ENCODE results near the gene TEX14. TPM values are rescaled to one million over a fixed set of nuclear protein-coding genes. Genes with fewer than 3 reads are reported as not detected.

Gene TEX14
- total RNA-seq, 6 experiments from 2014 or later: 0.04 to 0.12 (median 0.09) TPM; not detected in 3

GRCh38 chr17:58730937-58731336 lies 39.1 kb upstream of the TEX14 start:
- H3K4me1 ChIP-seq: no peaks in the 10 kb centered on the region
- DNase-seq (no peak), ATAC-seq (no peak)
- intact Hi-C loops (cut with DNase I): no loop called here
- H3K27ac ChIP-seq: no peak overlapping the region
- H3K36me3 ChIP-seq: no peaks in the 10 kb centered on the region
- no peaks in the 10 kb centered on the region for H3K27me3 ChIP-seq
- H3K4me3 ChIP-seq: no peak overlapping the region
- H3K9me3 ChIP-seq: no peaks in the 10 kb centered on the region
- no peak for TF ChIP-seq POLR2A (IDR thresholded peaks at IDR 0.05)
- TF ChIP-seq CTCF (IDR thresholded peaks at IDR 0.05): no peak

- Histone ChIP-seq H3K27me3 (no peaks in the 10 kb centered on the region), H3K27ac (no peak overlapping the region), H3K36me3 (no peaks in the 10 kb centered on the region), H3K9me3 (no peaks in the 10 kb centered on the region), H3K4me3 (no peak overlapping the region), H3K4me1 (no peaks in the 10 kb centered on the region)
- DNase-seq (no peak), ATAC-seq (no peak)
- intact Hi-C loops (cut with DNase I): loop anchor here in 1 of 2 donors (10.0 kb wide), 1 partner anchor 286 kb away; no protein-coding TSS in a partner anchor
- TF ChIP-seq CTCF (IDR thresholded peaks at IDR 0.05) (no peak), POLR2A (IDR thresholded peaks at IDR 0.05) (no peak)
- 35% methylated on average over 1 of the region's 1 CpG for WGBS (ENCODE audit: insufficient coverage, low coverage, low lambda C conversion rate, missing lambda C conversion rate)
Observed at GRCh38 chr17:58728798-58729197, 37.0 kb upstream of the TEX14 start.

GRCh38 chr17:58722696-58723095 lies 30.9 kb upstream of the TEX14 start:
- DNase-seq (no peak), ATAC-seq (no peak)
- Histone ChIP-seq H3K36me3 (peaks cover 0 to 5% (median 0%) of the 10 kb centered on the region in 4 donors), H3K27ac (no peak overlapping the region), H3K27me3 (no peaks in the 10 kb centered on the region), H3K4me3 (no peak overlapping the region), H3K9me3 (no peaks in the 10 kb centered on the region), H3K4me1 (no peaks in the 10 kb centered on the region)
- no peak for TF ChIP-seq POLR2A (IDR thresholded peaks at IDR 0.05)
- TF ChIP-seq CTCF (IDR thresholded peaks at IDR 0.05): no peak
- intact Hi-C loops (cut with DNase I): loop anchor here in 1 of 2 donors (10.0 kb wide), 1 partner anchor 292 kb away; no protein-coding TSS in a partner anchor
- WGBS (ENCODE audit: insufficient coverage, low coverage, low lambda C conversion rate, missing lambda C conversion rate): 88% methylated on average over 2 of the region's 2 CpGs

GRCh38 chr17:58722274-58722673 lies 30.4 kb upstream of the TEX14 start:
- ATAC-seq (no peak), DNase-seq (no peak)
- H3K36me3 ChIP-seq: peaks cover 0 to 5% (median 0%) of the 10 kb centered on the region in 4 donors
- H3K4me3 ChIP-seq: no peak overlapping the region
- no peaks in the 10 kb centered on the region for H3K9me3 ChIP-seq
- TF ChIP-seq POLR2A (IDR thresholded peaks at IDR 0.05) (no peak), CTCF (IDR thresholded peaks at IDR 0.05) (no peak)
- WGBS (ENCODE audit: insufficient coverage, low coverage, low lambda C conversion rate, missing lambda C conversion rate): 100% methylated on average over 1 of the region's 1 CpG
- H3K27ac ChIP-seq: no peak overlapping the region
- no peaks in the 10 kb centered on the region for H3K27me3 ChIP-seq
- intact Hi-C loops (cut with DNase I): loop anchor here in 1 of 2 donors (10.0 kb wide), 1 partner anchor 293 kb away; no protein-coding TSS in a partner anchor
- no peaks in the 10 kb centered on the region for H3K4me1 ChIP-seq
